Esophagus muscularis mucosa (tissue), 3 donors: ENCODE measurements around the gene HECTD4.

Experiments used
- POLR2A ChIP-seq: fragments of 450-650 bp; IDR thresholded peaks from one replicate; pipeline ENCODE4 v1.6.1; 2017; ENCODE audit warnings: antibody characterized with exemption, moderate library complexity, mild to moderate bottlenecking, low read depth
- POLR2AphosphoS5 ChIP-seq, 2 donors: sonication (generic); formaldehyde crosslinking; IDR thresholded peaks; one replicate each; pipeline ENCODE4 v1.6.1; 2017; ENCODE audit warnings: antibody characterized with exemption in 2 of 2
- TF ChIP-seq, protein P1 (sequence below), 3 experiments: fragments of 200-600 bp in 2 of 3; fragments of 450-650 bp in 1 of 3; sonication (generic) in 2 of 3; IDR thresholded peaks; one replicate each; pipeline ENCODE4 v1.5.1; 2017 to 2019; ENCODE audit warnings: antibody characterized with exemption in 3 of 3, mild to moderate bottlenecking in 2 of 3, moderate library complexity in 1 of 3

DNA sequence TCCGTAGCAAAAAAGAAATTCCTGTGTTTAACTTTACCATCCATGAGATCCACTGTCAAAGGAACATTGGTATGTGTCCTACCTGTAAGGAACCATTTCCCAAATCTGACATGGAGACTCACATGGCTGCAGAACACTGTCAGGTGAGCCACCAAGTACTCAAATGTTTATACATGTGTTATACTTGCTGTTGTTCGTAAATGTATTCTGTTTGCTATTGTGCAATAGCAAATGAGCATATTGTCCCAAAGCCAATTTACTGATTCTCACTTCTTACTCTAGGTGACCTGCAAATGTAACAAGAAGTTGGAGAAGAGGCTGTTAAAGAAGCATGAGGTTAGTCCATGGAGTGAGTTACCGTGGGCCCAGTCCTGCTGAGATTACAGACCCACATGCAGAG is 247.5 kb downstream of the HECTD4 start:
- TF ChIP-seq, protein P1, sequence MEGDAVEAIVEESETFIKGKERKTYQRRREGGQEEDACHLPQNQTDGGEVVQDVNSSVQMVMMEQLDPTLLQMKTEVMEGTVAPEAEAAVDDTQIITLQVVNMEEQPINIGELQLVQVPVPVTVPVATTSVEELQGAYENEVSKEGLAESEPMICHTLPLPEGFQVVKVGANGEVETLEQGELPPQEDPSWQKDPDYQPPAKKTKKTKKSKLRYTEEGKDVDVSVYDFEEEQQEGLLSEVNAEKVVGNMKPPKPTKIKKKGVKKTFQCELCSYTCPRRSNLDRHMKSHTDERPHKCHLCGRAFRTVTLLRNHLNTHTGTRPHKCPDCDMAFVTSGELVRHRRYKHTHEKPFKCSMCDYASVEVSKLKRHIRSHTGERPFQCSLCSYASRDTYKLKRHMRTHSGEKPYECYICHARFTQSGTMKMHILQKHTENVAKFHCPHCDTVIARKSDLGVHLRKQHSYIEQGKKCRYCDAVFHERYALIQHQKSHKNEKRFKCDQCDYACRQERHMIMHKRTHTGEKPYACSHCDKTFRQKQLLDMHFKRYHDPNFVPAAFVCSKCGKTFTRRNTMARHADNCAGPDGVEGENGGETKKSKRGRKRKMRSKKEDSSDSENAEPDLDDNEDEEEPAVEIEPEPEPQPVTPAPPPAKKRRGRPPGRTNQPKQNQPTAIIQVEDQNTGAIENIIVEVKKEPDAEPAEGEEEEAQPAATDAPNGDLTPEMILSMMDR (IDR thresholded peaks at IDR 0.05) = no peak
- TF ChIP-seq POLR2AphosphoS5 (IDR thresholded peaks at IDR 0.05) = no peak
- no peak for TF ChIP-seq POLR2A
